GM23338 (cell line): Measurements from ENCODE around the gene AGRN. TPM values are rescaled to one million over a fixed set of nuclear protein-coding genes. Genes with fewer than 3 reads are reported as not detected.

ENCODE experiments used
- ATAC-seq: fragments of 200-7000 bp; cut with Tn5 transposase; 3 replicates; pipeline ENCODE4 v1.9.1; 2020
- DNase-seq: peaks from one replicate; pipeline ENCODE4 v3.0.0-alpha.2; 2015; ENCODE audit warnings: low spot score
- H2AFZ ChIP-seq: fragments of 200-600 bp; sonication (generic); 2 replicates; pipeline ENCODE4 v1.8.0; 2016; ENCODE audit warnings: antibody characterized with exemption, mild to moderate bottlenecking, moderate library complexity
- H3F3A ChIP-seq: fragments of 200-600 bp; sonication (generic); replicated peaks from 2 replicates; pipeline ENCODE4 v1.8.0; 2017; ENCODE audit warnings: antibody characterized with exemption, mixed run types, low read depth
- H3K27ac ChIP-seq: fragments of 200-600 bp; sonication (generic); 2 replicates; pipeline ENCODE4 v1.6.1; 2016; ENCODE audit warnings: low read depth
- H3K27me3 ChIP-seq: fragments of 200-600 bp; sonication (generic); 2 replicates; pipeline ENCODE4 v1.8.0; 2016; ENCODE audit warnings: mild to moderate bottlenecking, mixed run types, moderate library complexity; ENCODE audit not compliant: insufficient read depth
- H3K36me3 ChIP-seq: fragments of 200-600 bp; sonication (generic); 2 replicates; pipeline ENCODE4 v1.8.0; 2016; ENCODE audit warnings: mild to moderate bottlenecking; ENCODE audit not compliant: insufficient read depth
- H3K4me1 ChIP-seq: fragments of 200-600 bp; sonication (generic); 2 replicates; pipeline ENCODE4 v1.8.0; 2016; ENCODE audit warnings: mild to moderate bottlenecking, moderate library complexity; ENCODE audit not compliant: insufficient read depth
- H3K4me2 ChIP-seq: fragments of 200-600 bp; sonication (generic); 2 replicates; pipeline ENCODE4 v1.7.1; 2017; ENCODE audit warnings: mixed run types
- H3K4me3 ChIP-seq: fragments of 200-600 bp; sonication (generic); 2 replicates; pipeline ENCODE4 v1.6.1; 2016; ENCODE audit warnings: mixed run types
- H3K79me2 ChIP-seq: fragments of 200-600 bp; sonication (generic); replicated peaks from 2 replicates; pipeline ENCODE4 v1.8.0; 2017; ENCODE audit warnings: mild to moderate bottlenecking; ENCODE audit not compliant: insufficient read depth
- H3K9me2 ChIP-seq: fragments of 200-600 bp; sonication (generic); 2 replicates; pipeline ENCODE4 v1.8.0; 2017; ENCODE audit not compliant: insufficient read depth
- H4K20me1 ChIP-seq: fragments of 200-600 bp; sonication (generic); replicated peaks from 2 replicates; pipeline ENCODE4 v1.8.0; 2017; ENCODE audit warnings: mild to moderate bottlenecking; ENCODE audit not compliant: insufficient read depth
- H3K27ac Mint-ChIP-seq: 2 replicates; pipeline ENCODE4 v1.8.0; 2020; ENCODE audit warnings: inconsistent platforms, mild to moderate bottlenecking, moderate library complexity, mixed read lengths
- H3K27me3 Mint-ChIP-seq: 3 replicates; pipeline ENCODE4 v1.8.0; 2022; ENCODE audit warnings: low read depth, mild to moderate bottlenecking, moderate library complexity, mixed read lengths, inconsistent platforms; ENCODE audit not compliant: insufficient read depth, poor library complexity
- H3K36me3 Mint-ChIP-seq: 3 replicates; pipeline ENCODE4 v1.8.0; 2021; ENCODE audit warnings: low read depth, mild to moderate bottlenecking, inconsistent platforms, moderate library complexity, mixed read lengths
- H3K4me1 Mint-ChIP-seq: 3 replicates; pipeline ENCODE4 v1.8.0; 2020; ENCODE audit warnings: mild to moderate bottlenecking, inconsistent platforms, mixed read lengths
- H3K4me3 Mint-ChIP-seq: 3 replicates; pipeline ENCODE4 v1.8.0; 2021; ENCODE audit warnings: moderate library complexity, mild to moderate bottlenecking, inconsistent platforms, mixed read lengths
- H3K9me3 Mint-ChIP-seq: 3 replicates; pipeline ENCODE4 v1.8.0; 2020; ENCODE audit warnings: moderate library complexity, mild to moderate bottlenecking, inconsistent platforms, mixed read lengths
- CREB1 ChIP-seq: fragments of 250-450 bp; sonication (Bioruptor Pico); IDR thresholded peaks from 2 replicates; pipeline ENCODE4 v1.5.0; 2020; ENCODE audit warnings: low read depth, mild to moderate bottlenecking, moderate library complexity
- EZH2 ChIP-seq: fragments of 200-600 bp; sonication (generic); IDR thresholded peaks from one replicate; pipeline ENCODE4 v1.8.0; 2017; ENCODE audit warnings: antibody characterized with exemption, mild to moderate bottlenecking, low read depth; ENCODE audit not compliant: unreplicated experiment
- EZH2phosphoT487 ChIP-seq: fragments of 200-600 bp; sonication (generic); IDR thresholded peaks from one replicate; pipeline ENCODE4 v1.8.1; 2018; ENCODE audit warnings: antibody characterized with exemption; ENCODE audit not compliant: unreplicated experiment
- JUNB ChIP-seq: IDR thresholded peaks from one replicate; pipeline ENCODE4 v1.6.1; 2016; ENCODE audit warnings: antibody characterized with exemption; ENCODE audit not compliant: unreplicated experiment
- NANOG ChIP-seq: IDR thresholded peaks from 2 replicates; pipeline ENCODE4 v1.6.1; 2016; ENCODE audit warnings: antibody characterized with exemption, borderline replicate concordance
- POLR2AphosphoS5 ChIP-seq: IDR thresholded peaks from 2 replicates; pipeline ENCODE4 v1.6.1; 2016; ENCODE audit warnings: antibody characterized with exemption, low read depth
- STAT1 ChIP-seq: IDR thresholded peaks from one replicate; pipeline ENCODE4 v1.6.1; 2016; ENCODE audit warnings: antibody characterized with exemption; ENCODE audit not compliant: unreplicated experiment
- ZNF114 ChIP-seq: fragments of 250-450 bp; sonication (Bioruptor Pico); IDR thresholded peaks from 2 replicates; pipeline ENCODE4 v1.5.0; 2020; ENCODE audit warnings: mild to moderate bottlenecking, moderate library complexity
- ZNF331 ChIP-seq: fragments of 250-450 bp; sonication (Bioruptor Pico); IDR thresholded peaks from 2 replicates; pipeline ENCODE4 v1.5.0; 2020; ENCODE audit warnings: low read depth, mild to moderate bottlenecking, moderate library complexity
- polyA plus RNA-seq: library from polyadenylated mRNA; unstranded; fragments of >200 nt; fragmentation: Nextera tagmentation; extraction: Ambion mirVana; gene quantifications from 2 replicates; pipeline ENCODE4 v1.2.1, GENCODE V29; 2016
- total RNA-seq: library from RNA; depleted of rRNA; stranded (reverse); fragments of >200 nt; shearing (Covaris generic); gene quantifications from 2 replicates; pipeline ENCODE4 v1.2.3, GENCODE V29; 2014
- TF ChIP-seq, protein P1 (sequence below), 2 experiments: fragments of 200-600 bp in 1 of 2; sonication (generic) in 1 of 2; conservative IDR thresholded peaks; 2 replicates each; pipeline versions ENCODE4 v1.5.1 to v1.6.1; 2016 to 2017; ENCODE audit warnings: antibody characterized with exemption in 2 of 2, low read depth in 2 of 2, mild to moderate bottlenecking in 2 of 2, moderate library complexity in 1 of 2
- TF ChIP-seq, protein P2 (sequence below): IDR thresholded peaks from one replicate; pipeline ENCODE4 v1.6.1; 2018; ENCODE audit warnings: antibody characterized with exemption; ENCODE audit not compliant: unreplicated experiment
- TF ChIP-seq, protein P3 (sequence below): fragments of 250-450 bp; sonication (Bioruptor Pico); IDR thresholded peaks from 2 replicates; pipeline ENCODE4 v1.5.0; 2020; ENCODE audit warnings: mild to moderate bottlenecking, moderate library complexity
- TF ChIP-seq, protein P4 (sequence below): IDR thresholded peaks from 2 replicates; pipeline ENCODE4 v1.6.1; 2016; ENCODE audit warnings: antibody characterized with exemption

Gene AGRN
- total and polyA plus RNA-seq, 2 experiments from 2014 or later: 12.3 to 185 TPM

DNA sequence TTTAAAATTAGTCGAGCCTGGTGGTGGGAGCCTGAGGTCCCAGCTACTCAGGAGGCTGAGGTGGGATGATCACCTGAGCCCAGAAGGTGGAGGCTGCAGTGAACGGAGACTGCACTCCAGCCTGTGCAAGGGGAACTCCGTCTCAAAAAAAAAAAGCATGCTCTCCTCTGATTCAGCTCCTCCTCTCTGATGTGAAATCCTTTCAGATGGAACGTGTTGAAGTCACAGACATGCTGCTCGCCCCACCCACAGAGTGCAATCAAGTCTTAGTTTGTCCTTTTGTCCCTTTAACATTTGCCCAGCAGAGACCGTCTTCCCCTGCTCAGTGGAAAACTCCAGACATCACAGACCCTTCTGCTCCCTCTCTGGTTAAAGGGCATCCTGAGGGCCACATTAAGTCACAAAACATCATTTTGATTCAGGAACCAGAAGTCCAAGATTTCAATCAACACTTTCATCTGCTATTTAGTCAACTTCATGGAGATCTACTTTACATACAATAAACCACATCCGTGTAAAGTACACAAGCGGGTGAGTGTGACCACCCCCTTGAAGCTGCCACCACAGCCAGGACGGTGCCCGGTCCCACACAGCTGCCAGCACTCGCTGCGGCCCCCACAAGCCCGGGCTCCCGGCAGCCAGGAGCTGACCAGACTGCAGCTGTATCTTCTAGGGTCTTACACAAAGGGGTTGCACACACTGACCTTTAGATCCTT lies 73.1 kb downstream of the AGRN start:
- no peak overlapping the region for H3K27ac ChIP-seq
- H3K4me1 ChIP-seq: no peaks in the 10 kb centered on the region
- H3K9me3 Mint-ChIP-seq: peaks cover 20% of the 10 kb centered on the region
- no peak overlapping the region for H3K27ac Mint-ChIP-seq
- no peaks in the 10 kb centered on the region for H3K36me3 ChIP-seq
- no peaks in the 10 kb centered on the region; the same call in 1 of the 2 replicates for H3K27me3 ChIP-seq
- H2AFZ ChIP-seq: no peak overlapping the region
- no peaks in the 10 kb centered on the region for H4K20me1 ChIP-seq
- TF ChIP-seq STAT1: no peak
- TF ChIP-seq, protein P1, sequence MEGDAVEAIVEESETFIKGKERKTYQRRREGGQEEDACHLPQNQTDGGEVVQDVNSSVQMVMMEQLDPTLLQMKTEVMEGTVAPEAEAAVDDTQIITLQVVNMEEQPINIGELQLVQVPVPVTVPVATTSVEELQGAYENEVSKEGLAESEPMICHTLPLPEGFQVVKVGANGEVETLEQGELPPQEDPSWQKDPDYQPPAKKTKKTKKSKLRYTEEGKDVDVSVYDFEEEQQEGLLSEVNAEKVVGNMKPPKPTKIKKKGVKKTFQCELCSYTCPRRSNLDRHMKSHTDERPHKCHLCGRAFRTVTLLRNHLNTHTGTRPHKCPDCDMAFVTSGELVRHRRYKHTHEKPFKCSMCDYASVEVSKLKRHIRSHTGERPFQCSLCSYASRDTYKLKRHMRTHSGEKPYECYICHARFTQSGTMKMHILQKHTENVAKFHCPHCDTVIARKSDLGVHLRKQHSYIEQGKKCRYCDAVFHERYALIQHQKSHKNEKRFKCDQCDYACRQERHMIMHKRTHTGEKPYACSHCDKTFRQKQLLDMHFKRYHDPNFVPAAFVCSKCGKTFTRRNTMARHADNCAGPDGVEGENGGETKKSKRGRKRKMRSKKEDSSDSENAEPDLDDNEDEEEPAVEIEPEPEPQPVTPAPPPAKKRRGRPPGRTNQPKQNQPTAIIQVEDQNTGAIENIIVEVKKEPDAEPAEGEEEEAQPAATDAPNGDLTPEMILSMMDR (conservative IDR thresholded peaks at IDR 0.05; ENCODE audit: low read depth in 2 of 2): no peak
- no peak for TF ChIP-seq POLR2AphosphoS5
- no peak for TF ChIP-seq NANOG
- TF ChIP-seq EZH2: no peak
- TF ChIP-seq EZH2phosphoT487: no peak
- TF ChIP-seq, protein P2, sequence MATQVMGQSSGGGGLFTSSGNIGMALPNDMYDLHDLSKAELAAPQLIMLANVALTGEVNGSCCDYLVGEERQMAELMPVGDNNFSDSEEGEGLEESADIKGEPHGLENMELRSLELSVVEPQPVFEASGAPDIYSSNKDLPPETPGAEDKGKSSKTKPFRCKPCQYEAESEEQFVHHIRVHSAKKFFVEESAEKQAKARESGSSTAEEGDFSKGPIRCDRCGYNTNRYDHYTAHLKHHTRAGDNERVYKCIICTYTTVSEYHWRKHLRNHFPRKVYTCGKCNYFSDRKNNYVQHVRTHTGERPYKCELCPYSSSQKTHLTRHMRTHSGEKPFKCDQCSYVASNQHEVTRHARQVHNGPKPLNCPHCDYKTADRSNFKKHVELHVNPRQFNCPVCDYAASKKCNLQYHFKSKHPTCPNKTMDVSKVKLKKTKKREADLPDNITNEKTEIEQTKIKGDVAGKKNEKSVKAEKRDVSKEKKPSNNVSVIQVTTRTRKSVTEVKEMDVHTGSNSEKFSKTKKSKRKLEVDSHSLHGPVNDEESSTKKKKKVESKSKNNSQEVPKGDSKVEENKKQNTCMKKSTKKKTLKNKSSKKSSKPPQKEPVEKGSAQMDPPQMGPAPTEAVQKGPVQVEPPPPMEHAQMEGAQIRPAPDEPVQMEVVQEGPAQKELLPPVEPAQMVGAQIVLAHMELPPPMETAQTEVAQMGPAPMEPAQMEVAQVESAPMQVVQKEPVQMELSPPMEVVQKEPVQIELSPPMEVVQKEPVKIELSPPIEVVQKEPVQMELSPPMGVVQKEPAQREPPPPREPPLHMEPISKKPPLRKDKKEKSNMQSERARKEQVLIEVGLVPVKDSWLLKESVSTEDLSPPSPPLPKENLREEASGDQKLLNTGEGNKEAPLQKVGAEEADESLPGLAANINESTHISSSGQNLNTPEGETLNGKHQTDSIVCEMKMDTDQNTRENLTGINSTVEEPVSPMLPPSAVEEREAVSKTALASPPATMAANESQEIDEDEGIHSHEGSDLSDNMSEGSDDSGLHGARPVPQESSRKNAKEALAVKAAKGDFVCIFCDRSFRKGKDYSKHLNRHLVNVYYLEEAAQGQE: no peak
- TF ChIP-seq, protein P3, sequence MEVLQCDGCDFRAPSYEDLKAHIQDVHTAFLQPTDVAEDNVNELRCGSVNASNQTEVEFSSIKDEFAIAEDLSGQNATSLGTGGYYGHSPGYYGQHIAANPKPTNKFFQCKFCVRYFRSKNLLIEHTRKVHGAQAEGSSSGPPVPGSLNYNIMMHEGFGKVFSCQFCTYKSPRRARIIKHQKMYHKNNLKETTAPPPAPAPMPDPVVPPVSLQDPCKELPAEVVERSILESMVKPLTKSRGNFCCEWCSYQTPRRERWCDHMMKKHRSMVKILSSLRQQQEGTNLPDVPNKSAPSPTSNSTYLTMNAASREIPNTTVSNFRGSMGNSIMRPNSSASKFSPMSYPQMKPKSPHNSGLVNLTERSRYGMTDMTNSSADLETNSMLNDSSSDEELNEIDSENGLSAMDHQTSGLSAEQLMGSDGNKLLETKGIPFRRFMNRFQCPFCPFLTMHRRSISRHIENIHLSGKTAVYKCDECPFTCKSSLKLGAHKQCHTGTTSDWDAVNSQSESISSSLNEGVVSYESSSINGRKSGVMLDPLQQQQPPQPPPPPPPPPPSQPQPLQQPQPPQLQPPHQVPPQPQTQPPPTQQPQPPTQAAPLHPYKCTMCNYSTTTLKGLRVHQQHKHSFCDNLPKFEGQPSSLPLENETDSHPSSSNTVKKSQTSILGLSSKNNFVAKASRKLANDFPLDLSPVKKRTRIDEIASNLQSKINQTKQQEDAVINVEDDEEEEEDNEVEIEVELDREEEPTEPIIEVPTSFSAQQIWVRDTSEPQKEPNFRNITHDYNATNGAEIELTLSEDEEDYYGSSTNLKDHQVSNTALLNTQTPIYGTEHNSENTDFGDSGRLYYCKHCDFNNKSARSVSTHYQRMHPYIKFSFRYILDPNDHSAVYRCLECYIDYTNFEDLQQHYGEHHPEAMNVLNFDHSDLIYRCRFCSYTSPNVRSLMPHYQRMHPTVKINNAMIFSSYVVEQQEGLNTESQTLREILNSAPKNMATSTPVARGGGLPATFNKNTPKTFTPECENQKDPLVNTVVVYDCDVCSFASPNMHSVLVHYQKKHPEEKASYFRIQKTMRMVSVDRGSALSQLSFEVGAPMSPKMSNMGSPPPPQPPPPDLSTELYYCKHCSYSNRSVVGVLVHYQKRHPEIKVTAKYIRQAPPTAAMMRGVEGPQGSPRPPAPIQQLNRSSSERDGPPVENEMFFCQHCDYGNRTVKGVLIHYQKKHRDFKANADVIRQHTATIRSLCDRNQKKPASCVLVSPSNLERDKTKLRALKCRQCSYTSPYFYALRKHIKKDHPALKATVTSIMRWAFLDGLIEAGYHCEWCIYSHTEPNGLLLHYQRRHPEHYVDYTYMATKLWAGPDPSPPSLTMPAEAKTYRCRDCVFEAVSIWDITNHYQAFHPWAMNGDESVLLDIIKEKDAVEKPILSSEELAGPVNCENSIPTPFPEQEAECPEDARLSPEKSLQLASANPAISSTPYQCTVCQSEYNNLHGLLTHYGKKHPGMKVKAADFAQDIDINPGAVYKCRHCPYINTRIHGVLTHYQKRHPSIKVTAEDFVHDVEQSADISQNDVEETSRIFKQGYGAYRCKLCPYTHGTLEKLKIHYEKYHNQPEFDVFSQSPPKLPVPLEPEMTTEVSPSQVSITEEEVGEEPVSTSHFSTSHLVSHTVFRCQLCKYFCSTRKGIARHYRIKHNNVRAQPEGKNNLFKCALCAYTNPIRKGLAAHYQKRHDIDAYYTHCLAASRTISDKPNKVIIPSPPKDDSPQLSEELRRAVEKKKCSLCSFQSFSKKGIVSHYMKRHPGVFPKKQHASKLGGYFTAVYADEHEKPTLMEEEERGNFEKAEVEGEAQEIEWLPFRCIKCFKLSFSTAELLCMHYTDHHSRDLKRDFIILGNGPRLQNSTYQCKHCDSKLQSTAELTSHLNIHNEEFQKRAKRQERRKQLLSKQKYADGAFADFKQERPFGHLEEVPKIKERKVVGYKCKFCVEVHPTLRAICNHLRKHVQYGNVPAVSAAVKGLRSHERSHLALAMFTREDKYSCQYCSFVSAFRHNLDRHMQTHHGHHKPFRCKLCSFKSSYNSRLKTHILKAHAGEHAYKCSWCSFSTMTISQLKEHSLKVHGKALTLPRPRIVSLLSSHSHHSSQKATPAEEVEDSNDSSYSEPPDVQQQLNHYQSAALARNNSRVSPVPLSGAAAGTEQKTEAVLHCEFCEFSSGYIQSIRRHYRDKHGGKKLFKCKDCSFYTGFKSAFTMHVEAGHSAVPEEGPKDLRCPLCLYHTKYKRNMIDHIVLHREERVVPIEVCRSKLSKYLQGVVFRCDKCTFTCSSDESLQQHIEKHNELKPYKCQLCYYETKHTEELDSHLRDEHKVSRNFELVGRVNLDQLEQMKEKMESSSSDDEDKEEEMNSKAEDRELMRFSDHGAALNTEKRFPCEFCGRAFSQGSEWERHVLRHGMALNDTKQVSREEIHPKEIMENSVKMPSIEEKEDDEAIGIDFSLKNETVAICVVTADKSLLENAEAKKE (CRISPR knock-in tag): no peak
- no peak for TF ChIP-seq ZNF331 (CRISPR knock-in tag)
- no peak for TF ChIP-seq ZNF114 (CRISPR knock-in tag)
- TF ChIP-seq CREB1 (CRISPR knock-in tag): no peak
- no peak for TF ChIP-seq JUNB
- TF ChIP-seq, protein P4, sequence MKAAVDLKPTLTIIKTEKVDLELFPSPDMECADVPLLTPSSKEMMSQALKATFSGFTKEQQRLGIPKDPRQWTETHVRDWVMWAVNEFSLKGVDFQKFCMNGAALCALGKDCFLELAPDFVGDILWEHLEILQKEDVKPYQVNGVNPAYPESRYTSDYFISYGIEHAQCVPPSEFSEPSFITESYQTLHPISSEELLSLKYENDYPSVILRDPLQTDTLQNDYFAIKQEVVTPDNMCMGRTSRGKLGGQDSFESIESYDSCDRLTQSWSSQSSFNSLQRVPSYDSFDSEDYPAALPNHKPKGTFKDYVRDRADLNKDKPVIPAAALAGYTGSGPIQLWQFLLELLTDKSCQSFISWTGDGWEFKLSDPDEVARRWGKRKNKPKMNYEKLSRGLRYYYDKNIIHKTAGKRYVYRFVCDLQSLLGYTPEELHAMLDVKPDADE: no peak
- H3K79me2 ChIP-seq: no peaks in the 10 kb centered on the region
- H3F3A ChIP-seq: no peaks in the 10 kb centered on the region
- no peaks in the 10 kb centered on the region for H3K4me1 Mint-ChIP-seq
- H3K27me3 Mint-ChIP-seq: peaks cover 12% of the 10 kb centered on the region
- H3K4me2 ChIP-seq: no peak overlapping the region
- no peak for DNase-seq
- H3K9me2 ChIP-seq: no peaks in the 10 kb centered on the region
- no peak overlapping the region for H3K4me3 Mint-ChIP-seq
- ATAC-seq: no peak
- H3K36me3 Mint-ChIP-seq: peaks cover 6% of the 10 kb centered on the region; the same call in 2 of the 3 replicates
- no peak overlapping the region for H3K4me3 ChIP-seq
